Raji (cell line): ENCODE results near the gene ITGB2.

Experiments
- POLR2A ChIP-seq: IDR thresholded peaks from 2 replicates; pipeline ENCODE4 v1.6.1; 2011; ENCODE audit warnings: low read depth, low read length, control low read depth; ENCODE audit not compliant: insufficient read depth

Gene ITGB2

GRCh38 chr21:44881198-44881872, 39.4 kb downstream of the ITGB2 start:
- no peak for TF ChIP-seq POLR2A

- no peak for TF ChIP-seq POLR2A
Measured at GRCh38 chr21:44880405-44881197, 40.1 kb downstream of the ITGB2 start.

- no peak for TF ChIP-seq POLR2A
Measured at GRCh38 chr21:44878053-44878982, 42.4 kb downstream of the ITGB2 start.

- TF ChIP-seq POLR2A = no peak
Measured at GRCh38 chr21:44876849-44877575, 43.7 kb downstream of the ITGB2 start.

GRCh38 chr21:44875316-44875700, 45.4 kb downstream of the ITGB2 start:
- no peak for TF ChIP-seq POLR2A

- TF ChIP-seq POLR2A = no peak
Measured at GRCh38 chr21:44874497-44875315, 46.0 kb downstream of the ITGB2 start.

GRCh38 chr21:44874240-44874496, 46.5 kb downstream of the ITGB2 start:
- TF ChIP-seq POLR2A = no peak

GRCh38 chr21:44873356-44874239, 47.1 kb downstream of the ITGB2 start, which contains the start of gene PTTG1IP:
Gene PTTG1IP (minus strand): TSS chr21:44873690. CDS start chr21:44873616, 74 bp downstream.
- TF ChIP-seq POLR2A = peak; percentile 80

- no peak for TF ChIP-seq POLR2A
Measured at GRCh38 chr21:44872649-44873355, 47.9 kb downstream of the ITGB2 start.

GRCh38 chr21:44872323-44872648, 48.4 kb downstream of the ITGB2 start:
- no peak for TF ChIP-seq POLR2A

- TF ChIP-seq POLR2A = no peak
Measured at GRCh38 chr21:44871576-44872269, 49.0 kb downstream of the ITGB2 start.

GRCh38 chr21:44870748-44871495, 49.8 kb downstream of the ITGB2 start:
- TF ChIP-seq POLR2A = no peak
